Heart left ventricle (tissue), 16 donors: Measurements from ENCODE around the gene ENTREP1. TPM values are rescaled to one million over a fixed set of nuclear protein-coding genes. Genes with fewer than 3 reads are reported as not detected.

Source experiments
- ATAC-seq, 4 donors: fragments of 200-7000 bp; cut with Tn5 transposase; one replicate each; pipeline ENCODE4 v1.9.1; 2020 to 2022; ENCODE audit warnings: moderate library complexity in 4 of 4, mild to moderate bottlenecking in 3 of 4, moderate number of reproducible peaks in 1 of 4
- DNase-seq, 5 donors: peaks; one replicate each; pipeline ENCODE4 v3.0.0-alpha.2; 2020
- H3K27ac ChIP-seq, 12 donors: fragments of 200-600 bp; sonication (generic) in 4 of 12; one replicate each; pipeline versions ENCODE4 v1.5.0 to v1.8.0; 2016 to 2022; ENCODE audit warnings: mild to moderate bottlenecking in 2 of 12
- H3K27me3 ChIP-seq, 9 donors: fragments of 200-600 bp; sonication (generic) in 2 of 9; one replicate each; pipeline versions ENCODE4 v1.5.1 to v1.8.0; 2016 to 2022; ENCODE audit warnings: mild to moderate bottlenecking in 3 of 9
- H3K36me3 ChIP-seq, 9 donors: fragments of 200-600 bp; sonication (generic) in 2 of 9; one replicate each; pipeline versions ENCODE4 v1.5.0 to v1.8.0; 2018 to 2022; ENCODE audit warnings: mild to moderate bottlenecking in 2 of 9
- H3K4me1 ChIP-seq, 12 donors: fragments of 200-600 bp; sonication (generic) in 4 of 12; one replicate each; pipeline versions ENCODE4 v1.5.0 to v1.8.0; 2016 to 2022; ENCODE audit warnings: mild to moderate bottlenecking in 3 of 12
- H3K4me3 ChIP-seq, 12 donors: fragments of 200-600 bp; sonication (generic) in 4 of 12; one replicate each; pipeline versions ENCODE4 v1.5.0 to v1.8.0; 2017 to 2022; ENCODE audit warnings: mild to moderate bottlenecking in 9 of 12, moderate library complexity in 4 of 12
- H3K9me3 ChIP-seq, 12 donors: fragments of 200-600 bp; sonication (generic) in 4 of 12; one replicate each; pipeline versions ENCODE4 v1.5.0 to v1.8.0; 2016 to 2022; ENCODE audit warnings: mild to moderate bottlenecking in 1 of 12
- CTCF ChIP-seq, 12 donors: fragments of 200-600 bp; sonication (generic) in 4 of 12; IDR thresholded peaks; one replicate each; pipeline versions ENCODE4 v1.5.0 to v1.8.0; 2018 to 2022; ENCODE audit warnings: antibody characterized with exemption in 12 of 12, mild to moderate bottlenecking in 5 of 12
- POLR2A ChIP-seq, 2 donors: fragments of 450-650 bp; IDR thresholded peaks; one replicate each; pipeline ENCODE4 v1.6.1; 2017; ENCODE audit warnings: antibody characterized with exemption in 2 of 2, mild to moderate bottlenecking in 2 of 2, moderate library complexity in 2 of 2
- WGBS, 4 donors: extraction: QIAGEN DNeasy Blood & Tissue Kit in 2 of 4; methylation state at CpG; one replicate each; pipeline versions ENCODE4 v1.1.5 to v1.1.7; 2013 to 2018; 5-methylcytosine and 5-hydroxymethylcytosine counted together
- intact Hi-C, 10 donors: fragments of 100-400 bp; cut with DNase I; formaldehyde crosslinking; loops; one replicate each; pipeline versions ENCODE4 v1.11.1 to v1.14.2; 2022
- polyA plus RNA-seq, 2 donors: library from polyadenylated mRNA; stranded (reverse); fragments of 200-250 nt; gene quantifications; one replicate each; pipeline ENCODE4 v1.2.3, GENCODE V29; 2013
- total RNA-seq, 9 donors: library from RNA; depleted of rRNA in 2 of 9; stranded (reverse); fragments of >200 nt in 2 of 9; fragmentation: NEBNext Ultra II Directional in 3 of 9; extraction: Animal tissue kit (Norgen Biotek cat#: 25700) in 3 of 9; gene quantifications; one replicate each; pipeline versions ENCODE4 v1.1.0 to v1.2.4, GENCODE V29; 2016 to 2023
- donor health status: ischemic (EF 13 %, LVEDD 7.1; RV severe dilation, severe dysfunction).
- donor health status: healthy with polysubstance abuse.
- donor health status: DM: no; HTN: yes; CAD: no.
- donor health status: DM: no; HTN: no; CAD: no.
- donor health status: ischemic (EF 25% LVEDD 6.9; RV normal size, moderate dysfunction).
- donor health status: ischemic (EF 25% LVEDD 5.7; RV mildly dilated, moderate dysfunction).
- donor health status: healthy.
- donor health status: DM: yes; HTN: yes; CAD: no.
- donor health status: ischemic (EF 35%, LVEDD 5.7; RV mildly dilated, moderate dysfunction).
- donor health status: nonischemic (EF 11% LVEDD 7.7; RV severe dilation, severe dysfunction).
- donor health status: DM: yes; HTN: yes; CAD: no.
- donor health status: PGD.
- donor health status: ischemic (EF 29% LVEDD 5.4; RV normal size, mild dysfunction).
- donor health status: nonischemic (EF 23%, LVEDD 6.1; RV moderate dilation, normal function).

The ENTREP1 gene
- total and polyA plus RNA-seq, 11 donors: 12.6 to 29.1 (median 23.8) TPM

- intact Hi-C loops: loop anchor here in 3 of 10 donors (5.0 to 10.0 kb wide), 3 partner anchors 44 to 146 kb away; partner anchors contain the start of gene ENTREP1 (in 2 of the 3)
- Histone ChIP-seq H3K27ac (peak overlapping the region in 1 of 12 donors; percentile 22), H3K4me3 (no peak overlapping the region), H3K4me1 (peaks cover 0 to 35% (median 13%) of the 10 kb centered on the region in 12 donors), H3K36me3 (peaks cover 0 to 9% (median 0%) of the 10 kb centered on the region in 9 donors), H3K9me3 (peaks cover 0 to 8% (median 0%) of the 10 kb centered on the region in 12 donors), H3K27me3 (no peaks in the 10 kb centered on the region)
- DNase-seq (no peak), ATAC-seq (peak in 1 of 4 donors; percentile 41)
- 20 to 35% (median 33%) methylated on average over 1 of the region's 1 CpG for WGBS, 4 donors
- TF ChIP-seq CTCF (IDR thresholded peaks at IDR 0.05): no peak
- TF ChIP-seq POLR2A (IDR thresholded peaks at IDR 0.05): no peak
Measured at GRCh38 chr9:69371001-69371400, 46.0 kb downstream of the ENTREP1 start.

- H3K27ac ChIP-seq: peak overlapping the region in 11 of 12 donors; percentile 19 to 88 (median 46)
- intact Hi-C loops: loop anchor here in 4 of 10 donors (5.0 to 10.0 kb wide), 3 partner anchors 49 to 152 kb away; partner anchors contain the start of gene ENTREP1 (in 3 of the 4)
- ATAC-seq (peak; percentile 81 to 91 (median 84)), DNase-seq (peak in 4 of 5 donors; percentile 44 to 71 (median 52))
- peaks cover 0 to 9% (median 0%) of the 10 kb centered on the region in 9 donors for H3K36me3 ChIP-seq
- peaks cover 0 to 63% (median 37%) of the 10 kb centered on the region in 12 donors for H3K4me1 ChIP-seq
- 16 to 28% (median 23%) methylated on average over 3 of the region's 3 CpGs for whole genome bisulfite sequencing, 4 donors
- H3K27me3 ChIP-seq: no peaks in the 10 kb centered on the region
- TF ChIP-seq POLR2A (IDR thresholded peaks at IDR 0.05) (no peak), CTCF (IDR thresholded peaks at IDR 0.05) (no peak)
- no peak overlapping the region for H3K4me3 ChIP-seq
- no peaks in the 10 kb centered on the region for H3K9me3 ChIP-seq
Measured at GRCh38 chr9:69376651-69377050, 51.6 kb downstream of the ENTREP1 start.

- Histone ChIP-seq H3K4me1 (peaks cover 0 to 61% (median 37%) of the 10 kb centered on the region in 12 donors), H3K9me3 (no peaks in the 10 kb centered on the region), H3K4me3 (no peak overlapping the region), H3K27me3 (no peaks in the 10 kb centered on the region), H3K27ac (peak overlapping the region in 8 of 12 donors; percentile 10 to 88 (median 40)), H3K36me3 (peaks cover 0 to 9% (median 0%) of the 10 kb centered on the region in 9 donors)
- DNase-seq (no peak), ATAC-seq (no peak)
- 93 to 96% (median 94%) methylated on average over 13 of the region's 13 CpGs for WGBS, 4 donors
- TF ChIP-seq CTCF (IDR thresholded peaks at IDR 0.05) (no peak), POLR2A (IDR thresholded peaks at IDR 0.05) (no peak)
- intact Hi-C loops: loop anchor here in 4 of 10 donors (5.0 to 10.0 kb wide), 3 partner anchors 50 to 152 kb away; partner anchors contain the start of gene ENTREP1 (in 3 of the 4)
Measured at GRCh38 chr9:69377291-69377690, 52.3 kb downstream of the ENTREP1 start.

GRCh38 chr9:69377981-69378380, 53.0 kb downstream of the ENTREP1 start:
- peak overlapping the region in 3 of 12 donors; percentile 72 to 88 (median 85) for H3K27ac ChIP-seq
- H3K4me3 ChIP-seq: no peak overlapping the region
- H3K4me1 ChIP-seq: peaks cover 0 to 61% (median 37%) of the 10 kb centered on the region in 12 donors
- intact Hi-C loops: loop anchor here in 4 of 10 donors (5.0 to 10.0 kb wide), 3 partner anchors 51 to 153 kb away; partner anchors contain the start of gene ENTREP1 (in 3 of the 4)
- peaks cover 0 to 10% (median 0%) of the 10 kb centered on the region in 9 donors for H3K36me3 ChIP-seq
- 62 to 88% (median 81%) methylated on average over 2 of the region's 2 CpGs for WGBS, 4 donors
- no peaks in the 10 kb centered on the region for H3K9me3 ChIP-seq
- ATAC-seq (no peak), DNase-seq (no peak)
- no peak for TF ChIP-seq CTCF (IDR thresholded peaks at IDR 0.05)
- TF ChIP-seq POLR2A (IDR thresholded peaks at IDR 0.05): no peak
- H3K27me3 ChIP-seq: no peaks in the 10 kb centered on the region
